HG03521 (cell line): ENCODE results near the gene CPEB1.
"Not testable (repeated sequence)": the region's sequence is repeated elsewhere in the genome, so short reads cannot be mapped to it uniquely, and the experiment has no call there.

Experiments
- ATAC-seq: cut with Tn5 transposase; IDR thresholded peaks from one replicate; pipeline ENCODE4 v1.9.1; 2021; ENCODE audit warnings: mild to moderate bottlenecking, moderate library complexity; ENCODE audit not compliant: unreplicated experiment

CPEB1 gene

GRCh38 chr15:82548700-82549099 lies 98.5 kb downstream of the CPEB1 start:
- ATAC-seq, result peak; percentile 41

- no peak for ATAC-seq
Measured at GRCh38 chr15:82545478-82545877, 101.7 kb downstream of the CPEB1 start.

- no peak for ATAC-seq
Measured at GRCh38 chr15:82545002-82545401, 102.2 kb downstream of the CPEB1 start.

- no peak for ATAC-seq
Measured at GRCh38 chr15:82544431-82544830, 102.7 kb downstream of the CPEB1 start.

GRCh38 chr15:82543160-82543559 lies 104.0 kb downstream of the CPEB1 start:
- no peak for ATAC-seq

GRCh38 chr15:82540984-82541431 lies 106.2 kb downstream of the CPEB1 start:
- no peak for ATAC-seq

- ATAC-seq, result peak; percentile 96
Measured at GRCh38 chr15:82540055-82540983, 106.8 kb downstream of the CPEB1 start, which contains the start of gene RPS17. TSS of gene RPS17 (minus strand) at chr15:82540457. CDS start at chr15:82540428, 29 bp downstream.

GRCh38 chr15:82539691-82540054 lies 107.5 kb downstream of the CPEB1 start:
- ATAC-seq, result peak; percentile 3

- ATAC-seq, result no peak
Measured at GRCh38 chr15:82538961-82539690, 108.0 kb downstream of the CPEB1 start.

- ATAC-seq, result no peak
Measured at GRCh38 chr15:82537351-82537908, 109.7 kb downstream of the CPEB1 start.

GRCh38 chr15:82536409-82537350 lies 110.5 kb downstream of the CPEB1 start:
- no peak for ATAC-seq

GRCh38 chr15:82535566-82536408 lies 111.4 kb downstream of the CPEB1 start:
- no peak for ATAC-seq

GRCh38 chr15:82535151-82535550 lies 112.0 kb downstream of the CPEB1 start:
- not testable (repeated sequence) for ATAC-seq

GRCh38 chr15:82534457-82534861 lies 112.7 kb downstream of the CPEB1 start:
- not testable (repeated sequence) for ATAC-seq

GRCh38 chr15:82533801-82534200 lies 113.4 kb downstream of the CPEB1 start:
- no peak for ATAC-seq

GRCh38 chr15:82532991-82533481 lies 114.1 kb downstream of the CPEB1 start:
- no peak for ATAC-seq

GRCh38 chr15:82532383-82532990 lies 114.7 kb downstream of the CPEB1 start:
- ATAC-seq, result no peak

GRCh38 chr15:82531496-82532382 lies 115.4 kb downstream of the CPEB1 start:
- ATAC-seq, result no peak
